HG03460 (cell line): ENCODE results near the gene BDP1.
"Not testable (repeated sequence)": the region's sequence is repeated elsewhere in the genome, so short reads cannot be mapped to it uniquely, and the experiment has no call there.

ENCODE experiments used
- ATAC-seq: cut with Tn5 transposase; IDR thresholded peaks from one replicate; pipeline ENCODE4 v1.9.1; 2021; ENCODE audit not compliant: unreplicated experiment

BDP1 gene

DNA sequence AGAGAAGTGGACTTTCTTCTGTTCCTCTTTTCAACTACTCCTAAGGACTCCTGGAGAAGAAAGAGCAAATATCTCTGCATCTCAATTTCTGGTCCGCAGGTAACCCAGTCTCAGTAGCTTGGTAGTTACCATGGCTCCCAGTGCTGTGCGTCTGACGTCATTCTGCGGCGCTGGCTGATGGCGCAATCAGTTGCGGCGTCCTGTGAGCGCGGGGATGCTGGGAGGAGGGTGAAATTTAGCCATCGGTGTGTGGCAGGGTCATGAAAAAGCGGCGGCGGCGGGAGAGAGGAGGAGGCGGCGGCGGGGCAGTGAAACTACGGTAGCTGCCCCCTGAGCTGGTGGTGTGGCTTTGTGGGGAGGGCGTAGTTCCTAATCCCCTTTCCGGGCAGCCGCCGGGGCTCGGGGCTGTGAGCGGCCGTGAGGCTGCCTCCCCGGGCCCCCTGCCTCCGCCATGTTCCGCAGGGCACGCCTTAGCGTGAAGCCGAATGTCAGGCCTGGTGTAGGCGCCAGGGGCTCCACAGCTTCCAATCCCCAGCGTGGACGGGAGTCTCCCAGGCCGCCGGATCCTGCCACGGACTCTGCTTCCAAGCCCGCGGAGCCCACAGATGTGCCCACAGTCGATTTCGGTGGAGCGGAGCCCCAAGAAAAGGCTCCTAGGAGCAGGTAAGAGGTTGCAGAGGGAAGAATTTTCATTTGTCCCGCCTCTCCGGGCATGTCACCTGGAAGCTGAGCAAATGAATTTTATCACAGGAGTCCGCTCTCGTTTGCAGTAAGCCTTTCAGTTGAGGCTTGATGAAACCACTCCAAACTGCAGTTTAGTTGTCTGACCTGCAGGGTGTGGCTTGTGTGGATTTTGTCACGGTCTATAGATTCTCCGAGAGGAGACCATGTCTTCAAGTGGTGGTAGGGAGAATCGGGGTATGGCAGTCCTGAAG, at the start of gene BDP1:
BDP1 (plus strand) TSS at position 225 of the 935 bp plus-strand sequence; CDS start at position 452, 227 bp downstream.
- peak; percentile 92 for ATAC-seq

DNA sequence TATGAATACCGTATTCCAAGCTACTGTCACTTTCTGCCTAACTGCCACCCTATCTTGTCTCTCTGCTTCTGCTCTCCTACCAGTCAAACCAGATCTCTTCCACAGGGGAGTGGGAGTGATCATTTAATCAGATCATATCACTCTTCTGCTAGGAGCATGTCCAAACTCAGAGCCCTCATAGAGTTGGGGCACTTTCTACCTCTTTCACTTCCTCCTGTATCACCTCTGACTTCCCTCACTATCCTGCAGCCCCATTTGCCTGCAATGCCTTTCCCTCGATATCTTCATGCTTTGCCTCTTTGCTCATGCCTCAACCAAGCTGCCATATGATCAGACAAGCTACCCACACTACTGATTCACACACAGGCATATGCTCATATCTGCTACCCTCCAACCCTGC, 45.4 kb upstream of the BDP1 start:
- ATAC-seq = not testable (repeated sequence)

GRCh38 chr5:71415626-71416025, 39.8 kb upstream of the BDP1 start:
- not testable (repeated sequence) for ATAC-seq

DNA sequence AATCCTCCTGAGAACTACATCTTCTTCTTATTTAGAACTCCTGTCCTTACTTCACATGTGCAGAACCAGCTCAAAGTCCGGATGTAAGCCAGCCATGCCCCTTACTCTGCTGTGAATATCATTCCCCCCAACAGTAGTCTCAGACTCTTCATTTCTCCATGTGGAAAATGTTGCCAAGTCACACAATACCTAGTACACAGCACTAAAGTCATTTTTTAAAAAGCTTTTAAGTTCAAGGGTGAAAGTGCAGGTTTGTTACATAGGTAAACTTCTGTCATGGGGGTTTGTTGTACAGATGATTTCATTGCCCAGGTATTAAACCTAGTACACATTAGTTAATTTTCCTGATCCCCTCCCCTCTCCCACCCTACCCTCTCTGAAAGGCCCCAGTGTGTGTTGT, 37.4 kb upstream of the BDP1 start:
- not testable (repeated sequence) for ATAC-seq

GRCh38 chr5:71421278-71421677, 34.2 kb upstream of the BDP1 start:
- ATAC-seq = not testable (repeated sequence)

- ATAC-seq = not testable (repeated sequence)
Measured at GRCh38 chr5:71423896-71424295, 31.6 kb upstream of the BDP1 start.

- not testable (repeated sequence) for ATAC-seq
Measured at GRCh38 chr5:71426686-71427474, 28.6 kb upstream of the BDP1 start.

- ATAC-seq = not testable (repeated sequence)
Measured at GRCh38 chr5:71432410-71432809, 23.0 kb upstream of the BDP1 start.

DNA sequence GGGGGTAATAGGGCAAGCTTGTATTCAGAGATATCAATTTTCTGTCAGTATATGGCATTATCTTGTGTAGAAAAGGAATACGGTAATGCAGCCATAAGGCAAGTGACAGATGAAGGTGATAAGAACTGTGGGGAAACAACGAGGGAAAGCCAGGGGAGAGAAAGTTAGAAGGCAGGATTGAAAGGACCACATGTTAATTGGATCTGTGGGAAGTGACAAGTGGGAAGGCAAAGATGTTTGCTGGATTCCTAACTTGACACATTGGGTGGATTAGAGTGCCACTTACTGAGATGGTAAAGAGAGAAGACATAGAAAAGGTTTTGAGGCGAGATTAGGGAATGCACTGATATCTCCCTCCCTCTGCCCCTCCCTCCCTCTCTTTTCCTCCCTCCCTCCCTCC, 20.6 kb upstream of the BDP1 start:
- not testable (repeated sequence) for ATAC-seq

DNA sequence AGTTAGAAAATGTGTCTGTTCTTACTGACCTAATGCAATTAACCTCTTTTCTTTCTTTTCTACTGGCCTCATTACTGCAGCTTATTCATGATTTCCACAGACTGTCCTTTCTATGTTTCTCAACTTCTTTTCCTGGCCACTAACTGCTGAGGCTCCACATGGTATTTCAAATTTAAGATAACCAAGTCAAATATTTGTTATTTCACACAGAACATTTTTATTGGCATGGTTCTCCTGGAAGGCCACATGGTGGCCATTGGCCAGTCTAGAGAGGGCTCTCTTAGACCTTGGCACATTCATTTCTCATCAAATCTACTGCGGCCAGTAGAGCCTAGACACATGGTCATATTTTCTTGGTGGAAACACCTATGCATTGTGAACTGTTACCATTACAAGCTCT, 13.9 kb upstream of the BDP1 start:
- ATAC-seq = not testable (repeated sequence)

DNA sequence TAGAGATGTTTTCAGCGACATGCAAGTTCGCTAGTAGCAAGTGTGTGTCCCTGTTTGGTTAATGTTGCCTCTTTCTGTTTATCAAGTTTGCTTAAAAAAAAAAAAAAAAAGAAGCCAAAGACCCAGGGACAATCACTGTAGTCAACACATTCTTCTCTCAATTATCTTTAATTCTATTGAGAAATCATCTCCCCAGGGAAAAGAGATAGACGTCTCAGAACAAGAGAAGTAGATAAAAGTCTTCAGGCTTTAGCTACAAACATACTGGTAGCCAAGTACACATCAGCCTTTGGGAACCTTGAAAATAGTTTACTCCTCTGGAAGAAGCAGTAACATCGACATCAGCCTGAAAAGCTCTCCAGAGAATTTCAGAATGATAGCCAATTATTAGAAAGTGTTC, 11.6 kb upstream of the BDP1 start:
- ATAC-seq = not testable (repeated sequence)

GRCh38 chr5:71445015-71445414, 10.4 kb upstream of the BDP1 start:
- ATAC-seq = not testable (repeated sequence)

DNA sequence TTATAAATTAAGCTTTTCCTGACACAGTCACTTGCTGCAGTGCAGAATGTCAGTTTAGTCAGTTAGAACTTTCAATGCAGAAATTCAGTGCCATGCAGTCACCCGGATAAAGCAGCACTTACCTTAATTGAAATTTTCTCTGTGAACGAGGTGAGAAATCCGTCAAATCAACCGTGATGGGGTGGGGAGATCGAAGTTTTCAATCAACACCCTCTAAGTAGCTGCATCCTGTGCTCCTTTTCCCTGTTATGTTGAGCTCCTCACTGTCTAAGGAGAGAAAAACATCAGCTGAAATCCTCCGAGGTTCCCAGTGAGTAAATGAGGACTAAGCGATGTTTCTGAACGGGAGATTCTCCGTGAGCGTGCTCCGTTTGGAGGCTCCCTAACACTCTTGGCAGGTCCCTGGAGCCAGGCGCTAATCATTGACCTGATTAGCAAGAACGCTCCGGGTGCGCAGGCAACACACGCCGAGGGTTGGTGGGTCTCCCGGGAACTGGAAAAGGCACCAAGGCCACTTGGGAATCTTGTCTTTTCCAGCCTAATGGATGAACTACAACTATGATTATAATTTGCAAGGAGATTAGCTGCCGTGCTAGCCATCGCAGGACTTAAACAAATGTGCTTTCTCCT, 9.8 kb upstream of the BDP1 start:
- not testable (repeated sequence) for ATAC-seq

DNA sequence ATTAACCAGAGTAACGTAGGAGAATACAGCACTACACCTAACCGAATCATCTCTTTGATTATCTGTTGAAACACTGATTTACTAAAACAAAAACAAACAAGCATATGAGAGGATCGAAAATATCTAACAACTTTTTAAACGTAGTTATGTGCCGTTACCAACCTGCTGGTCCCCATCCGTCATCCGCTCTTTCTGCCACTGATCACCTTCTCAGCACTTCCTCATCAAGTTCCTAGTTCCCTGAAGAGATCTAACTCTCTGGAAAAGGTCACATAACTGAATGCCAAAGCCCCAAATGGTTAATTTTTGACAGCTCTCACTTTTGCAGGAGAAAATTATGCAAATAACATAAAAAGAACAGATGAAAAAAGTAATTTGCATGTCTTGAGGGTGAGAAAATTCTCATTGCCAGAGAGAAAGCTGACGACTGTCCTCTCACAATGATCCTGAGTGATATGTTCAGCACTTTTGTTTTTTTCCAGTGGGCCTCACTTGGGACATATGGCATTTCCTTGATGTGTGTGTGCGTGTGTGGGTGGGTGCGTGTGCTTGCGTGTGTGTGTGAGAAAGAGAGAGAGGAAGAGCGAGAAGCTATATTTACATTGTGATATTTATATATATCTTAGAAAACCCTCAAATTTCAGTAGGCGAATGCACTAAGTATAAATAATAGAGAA, 8.8 kb upstream of the BDP1 start:
- not testable (repeated sequence) for ATAC-seq

GRCh38 chr5:71447218-71447808, 8.1 kb upstream of the BDP1 start:
- peak; percentile 92 for ATAC-seq

DNA sequence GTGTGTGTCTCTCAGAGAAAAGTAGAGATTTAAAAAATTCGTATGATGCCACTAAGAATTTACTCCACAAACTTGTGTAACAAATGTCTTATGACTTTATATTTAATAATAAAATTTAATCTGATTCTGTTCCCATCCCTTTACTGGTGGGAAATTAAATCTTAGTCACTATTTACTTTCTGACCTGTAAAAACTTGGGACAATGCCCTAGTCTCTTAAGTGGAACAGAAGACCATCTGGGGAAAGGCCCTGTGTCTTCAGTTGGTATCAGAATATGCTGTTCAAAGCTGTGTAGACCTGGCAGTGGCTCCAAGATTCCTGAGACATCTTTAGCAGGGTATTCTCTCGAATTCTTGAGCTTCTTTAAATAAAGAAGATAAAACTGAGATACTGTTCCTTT, 2.6 kb upstream of the BDP1 start:
- ATAC-seq = no peak

- ATAC-seq = no peak
Measured at GRCh38 chr5:71454913-71455312, 538 bp upstream of the BDP1 start.

- ATAC-seq = no peak
Measured at GRCh38 chr5:71456362-71456743, 902 bp downstream of the BDP1 start.

DNA sequence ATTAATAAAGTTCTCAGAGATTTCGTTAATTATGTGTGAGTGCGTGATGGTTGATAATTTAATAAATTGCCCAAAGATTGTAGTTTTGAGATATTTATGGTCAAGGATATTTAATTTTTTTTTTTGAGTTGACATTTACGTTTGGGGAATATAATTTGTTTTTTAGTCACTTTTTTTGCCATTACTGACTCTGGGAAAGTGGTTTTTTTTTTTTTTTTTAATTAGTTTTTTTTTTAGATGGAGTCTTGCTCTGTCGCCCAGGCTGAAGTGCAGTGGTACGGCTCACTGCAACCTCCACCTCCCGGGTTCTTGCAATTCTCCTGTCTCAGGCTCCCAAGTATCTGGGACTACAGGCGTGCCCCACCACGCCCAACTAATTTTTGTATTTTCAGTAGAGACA, 1.7 kb downstream of the BDP1 start:
- no peak for ATAC-seq

DNA sequence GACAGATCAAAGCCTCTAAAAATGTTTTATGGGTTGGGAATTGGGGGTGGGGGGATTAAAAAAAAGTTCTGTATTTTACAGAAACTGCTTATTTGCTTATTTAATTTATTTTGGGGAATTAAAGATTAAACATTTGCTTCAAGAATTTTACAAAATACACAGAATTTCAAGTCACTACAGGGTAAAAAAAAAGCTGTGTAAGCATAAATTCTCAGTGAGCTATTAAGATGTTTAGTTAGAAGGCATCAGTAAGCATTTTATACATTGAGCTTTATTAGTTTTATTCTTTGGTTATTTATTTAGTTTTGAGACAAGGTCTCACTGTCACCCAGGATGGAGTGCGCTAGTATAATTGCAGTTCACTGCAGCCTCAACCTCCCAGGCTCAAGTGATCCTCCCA, 5.2 kb downstream of the BDP1 start:
- no peak for ATAC-seq
